ENCODE measurements around the gene FAM174B. TPM values are rescaled to one million over a fixed set of nuclear protein-coding genes. Genes with fewer than 3 reads are reported as not detected.
A peak's percentile ranks its signal among the peaks of the same experiment; 100 is the strongest.

Gene FAM174B
- total and polyA plus RNA-seq, 2 donors from 2014 or later, result 9.8 to 13.8 TPM

DNA sequence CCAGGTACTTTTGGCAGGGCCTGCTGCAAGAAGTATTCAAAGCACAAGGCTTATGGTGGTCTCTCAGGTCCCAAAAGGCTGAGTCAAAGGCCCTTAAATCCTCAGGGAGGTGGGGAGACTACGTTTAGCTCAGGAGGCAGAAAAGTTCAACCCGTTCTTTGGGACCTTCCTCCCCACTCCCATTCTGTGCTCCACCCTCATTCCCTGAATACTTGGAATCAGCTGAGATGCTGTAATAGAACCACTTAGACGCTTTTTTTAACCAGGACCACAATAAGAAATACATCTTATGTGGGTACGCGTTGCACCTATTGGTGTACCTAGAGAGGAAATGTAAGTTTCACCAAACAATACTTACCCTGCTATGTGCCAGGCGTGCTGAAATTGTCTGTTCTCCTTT, 58.0 kb downstream of the FAM174B start:
- H3K9me3 ChIP-seq (ENCODE audit: control insufficient read depth in 2 of 3, insufficient read depth in 1 of 3, low read length in 3 of 3), result no peaks in the 10 kb centered on the region
- no peak for FAIRE-seq
- no peaks in the 10 kb centered on the region for H3K4me1 ChIP-seq (ENCODE audit: control insufficient read depth in 2 of 3, insufficient read depth in 2 of 3, low read depth in 1 of 3, low read length in 3 of 3)
- intact Hi-C loops (cut with DNase I), result no loop called here
- TF ChIP-seq, protein P1, sequence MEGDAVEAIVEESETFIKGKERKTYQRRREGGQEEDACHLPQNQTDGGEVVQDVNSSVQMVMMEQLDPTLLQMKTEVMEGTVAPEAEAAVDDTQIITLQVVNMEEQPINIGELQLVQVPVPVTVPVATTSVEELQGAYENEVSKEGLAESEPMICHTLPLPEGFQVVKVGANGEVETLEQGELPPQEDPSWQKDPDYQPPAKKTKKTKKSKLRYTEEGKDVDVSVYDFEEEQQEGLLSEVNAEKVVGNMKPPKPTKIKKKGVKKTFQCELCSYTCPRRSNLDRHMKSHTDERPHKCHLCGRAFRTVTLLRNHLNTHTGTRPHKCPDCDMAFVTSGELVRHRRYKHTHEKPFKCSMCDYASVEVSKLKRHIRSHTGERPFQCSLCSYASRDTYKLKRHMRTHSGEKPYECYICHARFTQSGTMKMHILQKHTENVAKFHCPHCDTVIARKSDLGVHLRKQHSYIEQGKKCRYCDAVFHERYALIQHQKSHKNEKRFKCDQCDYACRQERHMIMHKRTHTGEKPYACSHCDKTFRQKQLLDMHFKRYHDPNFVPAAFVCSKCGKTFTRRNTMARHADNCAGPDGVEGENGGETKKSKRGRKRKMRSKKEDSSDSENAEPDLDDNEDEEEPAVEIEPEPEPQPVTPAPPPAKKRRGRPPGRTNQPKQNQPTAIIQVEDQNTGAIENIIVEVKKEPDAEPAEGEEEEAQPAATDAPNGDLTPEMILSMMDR (IDR thresholded peaks at IDR 0.05; ENCODE audit: borderline replicate concordance, extremely low read depth, insufficient read depth), result no peak
- H3K4me3 ChIP-seq (ENCODE audit: low read length in 3 of 3), result no peak overlapping the region
- no peak overlapping the region for H3K27ac ChIP-seq (ENCODE audit: low read depth in 2 of 2, low read length in 2 of 2)
- H3K27me3 ChIP-seq (ENCODE audit: control insufficient read depth, insufficient read depth, low read length), result no peaks in the 10 kb centered on the region
- no peak overlapping the region for H3K9ac ChIP-seq (ENCODE audit: low read length in 3 of 3)
- no peak for DNase-seq
- H3K36me3 ChIP-seq (ENCODE audit: control insufficient read depth in 2 of 3, insufficient read depth in 3 of 3, low read length in 3 of 3), result no peaks in the 10 kb centered on the region

DNA sequence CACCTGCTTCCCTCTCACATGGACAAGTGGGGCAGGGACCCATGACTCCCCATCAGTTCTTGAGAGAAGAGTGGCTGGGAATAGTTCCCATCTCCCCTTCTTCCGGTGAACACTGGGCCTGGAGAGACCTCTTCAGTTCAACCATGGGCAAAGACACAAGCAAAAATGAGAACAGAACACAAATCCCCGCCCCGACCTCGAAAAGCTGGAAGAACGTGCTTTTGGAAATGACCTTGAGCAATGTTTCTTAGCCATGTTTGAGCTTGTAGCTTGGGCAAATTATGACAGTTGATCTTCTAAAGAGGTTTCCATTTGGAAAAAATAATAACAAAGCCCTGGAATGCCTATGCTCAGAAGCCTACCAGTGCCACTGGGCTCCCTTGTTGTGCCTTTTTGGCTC, 59.0 kb downstream of the FAM174B start:
- H3K4me1 ChIP-seq (ENCODE audit: control insufficient read depth in 2 of 3, insufficient read depth in 2 of 3, low read depth in 1 of 3, low read length in 3 of 3), result no peaks in the 10 kb centered on the region
- H3K27me3 ChIP-seq (ENCODE audit: control insufficient read depth, insufficient read depth, low read length), result no peaks in the 10 kb centered on the region
- no peaks in the 10 kb centered on the region for H3K36me3 ChIP-seq (ENCODE audit: control insufficient read depth in 2 of 3, insufficient read depth in 3 of 3, low read length in 3 of 3)
- intact Hi-C loops (cut with DNase I), result no loop called here
- no peak overlapping the region for H3K4me3 ChIP-seq (ENCODE audit: low read length in 3 of 3)
- TF ChIP-seq, protein P1 (IDR thresholded peaks at IDR 0.05; ENCODE audit: borderline replicate concordance, extremely low read depth, insufficient read depth), result no peak
- H3K27ac ChIP-seq (ENCODE audit: low read depth in 2 of 2, low read length in 2 of 2), result no peak overlapping the region
- FAIRE-seq, result no peak
- H3K9ac ChIP-seq (ENCODE audit: low read length in 3 of 3), result no peak overlapping the region
- no peak for DNase-seq
- no peaks in the 10 kb centered on the region for H3K9me3 ChIP-seq (ENCODE audit: control insufficient read depth in 2 of 3, insufficient read depth in 1 of 3, low read length in 3 of 3)

DNA sequence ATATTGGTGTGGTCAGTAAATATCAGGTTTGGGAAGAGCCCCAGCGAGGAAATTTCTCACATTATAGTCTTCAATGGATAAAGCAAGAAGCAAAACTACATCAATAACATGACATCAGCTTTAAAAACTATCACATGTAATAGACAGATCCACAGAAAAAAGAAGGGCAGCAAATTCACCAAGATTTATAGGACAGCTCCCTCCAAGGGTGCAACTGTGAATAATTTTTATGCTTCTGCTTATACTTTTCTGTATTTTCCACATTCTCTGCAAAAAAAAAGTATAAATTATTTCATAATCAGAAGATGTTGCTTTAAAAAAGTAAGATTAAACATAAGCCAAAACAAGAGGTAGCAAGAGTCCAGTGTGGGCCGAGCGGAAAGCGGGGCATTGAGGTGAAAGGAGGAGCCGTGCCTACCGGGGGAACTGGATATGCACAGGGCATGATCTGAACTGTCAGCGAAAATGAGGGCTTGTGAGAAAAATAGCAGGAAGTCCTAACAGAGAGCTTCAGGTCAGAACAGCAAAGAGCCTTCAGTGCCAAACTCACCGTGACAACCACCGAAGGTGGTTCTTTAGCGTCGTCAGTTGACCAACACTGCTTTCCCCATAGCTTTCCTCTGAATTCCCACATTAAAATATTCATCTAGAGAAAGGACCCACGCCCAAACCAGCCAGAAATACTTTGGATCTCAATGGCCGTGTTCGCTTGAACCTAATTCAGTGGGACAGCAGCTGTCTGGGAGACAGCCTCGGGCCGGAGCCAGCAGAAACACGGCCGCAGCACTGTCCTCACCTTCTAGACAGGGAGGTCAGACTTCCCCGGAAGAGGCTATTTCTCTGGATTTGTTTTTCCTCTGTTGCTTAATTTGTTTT, 59.8 kb downstream of the FAM174B start:
- intact Hi-C loops (cut with DNase I), result no loop called here
- TF ChIP-seq, protein P1 (IDR thresholded peaks at IDR 0.05; ENCODE audit: borderline replicate concordance, extremely low read depth, insufficient read depth), result no peak
- H3K27ac ChIP-seq (ENCODE audit: low read depth in 2 of 2, low read length in 2 of 2), result no peak overlapping the region

More for the DNA sequence above, 59.8 kb downstream of the FAM174B start:
- Histone ChIP-seq H3K4me3 (ENCODE audit: low read length in 3 of 3) (peak overlapping the region in 2 of 3 donors; percentile 16 to 26), H3K4me1 (ENCODE audit: control insufficient read depth in 2 of 3, insufficient read depth in 2 of 3, low read depth in 1 of 3, low read length in 3 of 3) (no peaks in the 10 kb centered on the region), H3K9ac (ENCODE audit: low read length in 3 of 3) (no peak overlapping the region), H3K36me3 (ENCODE audit: control insufficient read depth in 2 of 3, insufficient read depth in 3 of 3, low read length in 3 of 3) (no peaks in the 10 kb centered on the region), H3K27me3 (ENCODE audit: control insufficient read depth, insufficient read depth, low read length) (no peaks in the 10 kb centered on the region), H3K9me3 (ENCODE audit: control insufficient read depth in 2 of 3, insufficient read depth in 1 of 3, low read length in 3 of 3) (no peaks in the 10 kb centered on the region)
- FAIRE-seq, result no peak
- DNase-seq, result peak in 4 of 5 donors; percentile 34 to 75 (median 64)
